Central memory CD8-positive, alpha-beta T cell (primary cell): Measurements from ENCODE around the gene SDR42E2.
"Not testable (repeated sequence)": the region's sequence is repeated elsewhere in the genome, so short reads cannot be mapped to it uniquely, and the experiment has no call there.

Source experiments
- ATAC-seq: fragments of 150-1000 bp; cut with Tn5 transposase; replicated peaks from 2 replicates; pipeline ENCODE4 v1.10.0; 2022; ENCODE audit warnings: mild to moderate bottlenecking, moderate FRiP score, moderate number of reproducible peaks; ENCODE audit not compliant: poor library complexity, severe bottlenecking; ENCODE audit errors: extremely low read depth
- DNase-seq, 2 donors: peaks; one replicate each; pipeline ENCODE4 v3.0.0; 2021; ENCODE audit warnings: low spot score in 2 of 2
- H3K27ac Mint-ChIP-seq: one replicate; pipeline ENCODE4 v1.8.0; 2022; ENCODE audit warnings: low read depth, mild to moderate bottlenecking, moderate library complexity, mixed read lengths
- H3K27me3 Mint-ChIP-seq: one replicate; pipeline ENCODE4 v1.8.0; 2022; ENCODE audit warnings: mixed read lengths
- H3K36me3 Mint-ChIP-seq: one replicate; pipeline ENCODE4 v1.8.0; 2022; ENCODE audit warnings: mild to moderate bottlenecking, moderate library complexity, mixed read lengths; ENCODE audit not compliant: insufficient read depth
- H3K4me1 Mint-ChIP-seq: one replicate; pipeline ENCODE4 v1.8.0; 2022; ENCODE audit warnings: mixed read lengths
- H3K4me3 Mint-ChIP-seq: one replicate; pipeline ENCODE4 v1.8.0; 2022; ENCODE audit warnings: mild to moderate bottlenecking, moderate library complexity, mixed read lengths
- H3K9me3 Mint-ChIP-seq: one replicate; pipeline ENCODE4 v1.8.0; 2022; ENCODE audit warnings: mixed read lengths

The SDR42E2 gene

GRCh38 chr16:22138482-22138881, 23.8 kb upstream of the SDR42E2 start:
- Mint-ChIP-seq H3K27ac (no peak overlapping the region), H3K9me3 (no peaks in the 10 kb centered on the region), H3K4me1 (no peaks in the 10 kb centered on the region), H3K36me3 (peaks cover 3% of the 10 kb centered on the region), H3K27me3 (peaks cover 19% of the 10 kb centered on the region), H3K4me3 (no peak overlapping the region)
- no peak for ATAC-seq
- DNase-seq: no peak

DNA sequence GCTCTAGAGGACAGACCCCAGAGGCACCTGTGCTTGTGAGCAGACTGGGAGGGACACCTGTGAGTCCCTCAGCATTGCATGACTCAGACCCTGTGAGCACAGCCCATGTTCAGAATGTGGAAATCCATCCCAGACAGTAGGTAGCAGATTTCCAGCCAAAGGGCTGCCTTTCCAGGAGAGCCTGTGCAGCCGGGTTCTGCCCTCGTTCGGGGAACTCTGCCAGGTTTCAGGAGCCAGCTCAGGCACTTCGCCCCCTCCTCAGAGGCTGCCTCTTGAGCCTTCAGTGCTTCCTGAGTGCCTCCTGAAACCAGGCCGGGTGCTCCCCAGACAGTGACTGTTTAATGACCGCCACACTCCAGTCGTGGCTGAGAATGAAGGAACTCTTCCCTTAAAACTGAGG, 23.3 kb upstream of the SDR42E2 start:
- H3K4me1 Mint-ChIP-seq: no peaks in the 10 kb centered on the region

GRCh38 chr16:22139732-22140131, 22.6 kb upstream of the SDR42E2 start:
- Mint-ChIP-seq H3K9me3 (no peaks in the 10 kb centered on the region), H3K4me3 (no peak overlapping the region), H3K27me3 (peaks cover 24% of the 10 kb centered on the region), H3K27ac (no peak overlapping the region), H3K36me3 (peaks cover 3% of the 10 kb centered on the region), H3K4me1 (no peaks in the 10 kb centered on the region)
- DNase-seq (no peak), ATAC-seq (no peak)

More for the DNA sequence above, 23.3 kb upstream of the SDR42E2 start:
- Mint-ChIP-seq H3K36me3 (peaks cover 3% of the 10 kb centered on the region), H3K4me3 (no peak overlapping the region), H3K27me3 (peaks cover 19% of the 10 kb centered on the region), H3K9me3 (no peaks in the 10 kb centered on the region), H3K27ac (no peak overlapping the region)
- DNase-seq: no peak
- no peak for ATAC-seq

DNA sequence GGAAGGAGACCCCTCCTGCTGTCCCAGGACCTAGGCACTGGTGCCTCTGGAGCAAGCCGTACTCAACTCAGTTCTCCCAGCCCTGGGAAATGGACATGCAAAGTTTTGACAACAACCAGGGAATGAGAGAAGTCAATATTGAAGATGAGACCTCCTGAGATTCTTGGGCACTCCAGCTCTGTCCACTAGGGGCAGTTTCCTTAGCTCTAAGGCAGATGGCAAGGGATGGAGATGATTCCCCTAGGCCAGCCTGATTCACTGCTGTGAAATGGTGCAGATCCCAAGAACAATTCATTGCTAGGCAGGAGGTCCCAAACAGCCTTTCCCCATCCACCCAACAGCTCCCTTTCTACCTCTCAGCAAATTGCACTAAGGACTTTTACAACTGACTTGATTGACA, 20.5 kb upstream of the SDR42E2 start:
- Mint-ChIP-seq H3K9me3 (no peaks in the 10 kb centered on the region), H3K4me1 (no peaks in the 10 kb centered on the region), H3K27me3 (peaks cover 19% of the 10 kb centered on the region), H3K36me3 (no peaks in the 10 kb centered on the region), H3K27ac (no peak overlapping the region), H3K4me3 (no peak overlapping the region)
- DNase-seq (no peak), ATAC-seq (no peak)

GRCh38 chr16:22144520-22144919, 17.8 kb upstream of the SDR42E2 start:
- H3K27ac Mint-ChIP-seq: no peak overlapping the region
- H3K9me3 Mint-ChIP-seq: no peaks in the 10 kb centered on the region
- DNase-seq: no peak
- H3K4me1 Mint-ChIP-seq: no peaks in the 10 kb centered on the region
- ATAC-seq: no peak
- no peaks in the 10 kb centered on the region for H3K36me3 Mint-ChIP-seq
- H3K27me3 Mint-ChIP-seq: peaks cover 19% of the 10 kb centered on the region
- no peak overlapping the region for H3K4me3 Mint-ChIP-seq

DNA sequence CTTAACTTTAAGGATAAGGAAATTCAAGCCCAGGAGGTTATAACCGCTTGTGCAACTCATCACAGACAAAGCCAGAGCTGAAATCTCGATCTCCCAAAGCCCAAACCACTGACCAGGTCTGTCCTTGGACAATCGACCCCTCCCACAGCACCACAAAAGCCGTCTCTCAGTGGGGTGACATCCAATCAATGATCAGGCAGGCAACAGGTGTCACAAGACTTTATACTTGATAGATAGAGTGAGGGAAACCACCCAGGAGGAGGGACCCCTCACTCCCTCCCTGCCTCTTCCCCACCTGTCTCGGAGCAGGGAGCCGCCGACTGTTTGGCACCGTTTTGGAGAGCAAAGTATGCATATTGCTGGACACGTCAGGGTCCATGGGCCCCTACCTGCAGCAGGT, 14.5 kb upstream of the SDR42E2 start:
- Mint-ChIP-seq H3K27ac (no peak overlapping the region), H3K9me3 (no peaks in the 10 kb centered on the region), H3K4me1 (no peaks in the 10 kb centered on the region), H3K4me3 (no peak overlapping the region), H3K36me3 (no peaks in the 10 kb centered on the region), H3K27me3 (peaks cover 10% of the 10 kb centered on the region)
- DNase-seq (no peak), ATAC-seq (no peak)

GRCh38 chr16:22151246-22151998, 10.9 kb upstream of the SDR42E2 start:
- DNase-seq (no peak), ATAC-seq (no peak)
- no peaks in the 10 kb centered on the region for H3K9me3 Mint-ChIP-seq
- H3K27ac Mint-ChIP-seq: no peak overlapping the region
- peaks cover 11% of the 10 kb centered on the region for H3K27me3 Mint-ChIP-seq
- H3K36me3 Mint-ChIP-seq: no peaks in the 10 kb centered on the region
- no peak overlapping the region for H3K4me3 Mint-ChIP-seq
- H3K4me1 Mint-ChIP-seq: no peaks in the 10 kb centered on the region

GRCh38 chr16:22152316-22152715, 10.0 kb upstream of the SDR42E2 start:
- Mint-ChIP-seq H3K9me3 (no peaks in the 10 kb centered on the region), H3K27ac (no peak overlapping the region), H3K4me1 (no peaks in the 10 kb centered on the region), H3K27me3 (peaks cover 13% of the 10 kb centered on the region), H3K36me3 (no peaks in the 10 kb centered on the region), H3K4me3 (no peak overlapping the region)
- DNase-seq: no peak
- no peak for ATAC-seq

GRCh38 chr16:22153078-22153477, 9.2 kb upstream of the SDR42E2 start:
- H3K4me3 Mint-ChIP-seq, ATAC-seq, DNase-seq, H3K36me3 Mint-ChIP-seq, H3K4me1 Mint-ChIP-seq, H3K9me3 Mint-ChIP-seq: not testable (repeated sequence)
- Mint-ChIP-seq H3K27me3 (peaks cover 13% of the 10 kb centered on the region), H3K27ac (peak overlapping the region; percentile 71)

- peaks cover 16% of the 10 kb centered on the region for H3K27me3 Mint-ChIP-seq
Measured at GRCh38 chr16:22161401-22161800, 905 bp upstream of the SDR42E2 start.

DNA sequence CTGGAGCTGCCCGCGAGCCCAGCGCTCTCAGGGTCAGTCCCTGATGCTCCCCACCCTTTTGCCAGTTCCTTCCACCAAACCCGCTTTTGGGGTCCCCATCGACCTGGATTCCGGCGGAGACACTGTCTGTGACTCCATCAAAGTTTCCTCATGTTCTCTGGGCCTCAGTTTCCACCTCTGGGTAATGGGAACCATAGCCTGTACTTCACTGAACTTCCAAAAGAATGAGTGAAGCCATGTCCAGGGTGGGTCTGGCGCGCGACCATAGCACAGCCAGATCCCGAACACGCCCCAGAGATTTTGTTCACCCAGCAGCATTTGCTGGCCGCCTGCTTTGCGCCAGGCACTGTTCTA, 327 bp downstream of the SDR42E2 start:
- Mint-ChIP-seq H3K27ac (no peak overlapping the region), H3K4me3 (no peak overlapping the region), H3K36me3 (peaks cover 2% of the 10 kb centered on the region), H3K4me1 (no peaks in the 10 kb centered on the region), H3K9me3 (no peaks in the 10 kb centered on the region), H3K27me3 (peaks cover 15% of the 10 kb centered on the region)
- no peak for ATAC-seq
- DNase-seq: no peak

More at GRCh38 chr16:22161401-22161800, 905 bp upstream of the SDR42E2 start:
- Mint-ChIP-seq H3K36me3 (peaks cover 2% of the 10 kb centered on the region), H3K4me3 (no peak overlapping the region), H3K27ac (no peak overlapping the region), H3K9me3 (no peaks in the 10 kb centered on the region), H3K4me1 (no peaks in the 10 kb centered on the region)
- DNase-seq (no peak), ATAC-seq (no peak)

- H3K27ac Mint-ChIP-seq: no peak overlapping the region
- H3K4me1 Mint-ChIP-seq: no peaks in the 10 kb centered on the region
- H3K36me3 Mint-ChIP-seq: peaks cover 2% of the 10 kb centered on the region
- H3K9me3 Mint-ChIP-seq: no peaks in the 10 kb centered on the region
- no peak overlapping the region for H3K4me3 Mint-ChIP-seq
- ATAC-seq (no peak), DNase-seq (no peak)
- peaks cover 15% of the 10 kb centered on the region for H3K27me3 Mint-ChIP-seq
Measured at GRCh38 chr16:22163806-22164205, 1.5 kb downstream of the SDR42E2 start.

DNA sequence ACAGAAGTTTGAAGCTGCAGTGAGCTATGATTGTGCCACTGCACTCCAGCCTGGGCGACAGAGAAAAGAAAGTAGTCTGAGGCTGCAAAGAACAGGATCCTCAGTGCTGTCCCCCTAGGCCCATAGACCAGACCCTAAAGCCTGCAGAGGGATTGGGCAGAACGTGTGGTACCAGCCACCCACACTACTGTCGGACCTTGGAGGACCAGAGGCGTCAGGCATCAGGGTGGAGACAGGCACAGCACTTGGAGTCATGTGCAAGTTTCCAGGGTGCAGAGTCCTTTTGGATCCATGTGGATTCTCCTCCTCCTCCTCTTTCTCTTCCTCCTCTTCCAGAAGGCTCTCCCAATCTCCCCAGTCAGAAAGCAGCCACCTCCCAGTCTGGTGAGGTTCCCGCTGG, 2.2 kb downstream of the SDR42E2 start:
- DNase-seq: no peak
- Mint-ChIP-seq H3K4me1 (no peaks in the 10 kb centered on the region), H3K27me3 (peaks cover 15% of the 10 kb centered on the region), H3K36me3 (peaks cover 2% of the 10 kb centered on the region), H3K9me3 (no peaks in the 10 kb centered on the region), H3K27ac (no peak overlapping the region), H3K4me3 (no peak overlapping the region)
- ATAC-seq: no peak
